HCT116 (cell line): ENCODE data around the gene HLA-DRB5. TPM values are rescaled to one million over a fixed set of nuclear protein-coding genes. Genes with fewer than 3 reads are reported as not detected.

ENCODE experiments used
- ATAC-seq: fragments of 200-7000 bp; cut with Tn5 transposase; 2 replicates; pipeline ENCODE4 v1.9.1; 2020; ENCODE audit warnings: mild to moderate bottlenecking, moderate library complexity
- BruUV-seq: library from RNA; stranded (reverse); fragments of 400-500 nt; replicated peaks from 2 replicates; lab custom pipeline; 2021; lab: Mats Ljungman, UMichigan
- CTCF ChIA-PET: fragments of 300-600 bp; sonication (Branson Sonifier 250); formaldehyde crosslinking; loops from one replicate; lab custom pipeline; 2021; ENCODE audit warnings: antibody characterized with exemption; lab: Charles Lee
- POLR2A ChIA-PET: fragments of 300-600, 350-600 bp; sonication (Branson Sonifier 250); formaldehyde crosslinking; loops from one replicate; lab custom pipeline; 2021; ENCODE audit warnings: antibody characterized with exemption; lab: Charles Lee
- RAD21 ChIA-PET, 2 experiments: fragments of 300-600 bp; sonication (Branson Sonifier 250); formaldehyde crosslinking; loops; one replicate each; lab custom pipeline; 2023; ENCODE audit warnings: low total read pairs in 2 of 2; ENCODE audit not compliant: uncharacterized antibody in 2 of 2, unreplicated experiment in 2 of 2, low non-redundant PET in 1 of 2; lab: Charles Lee
- DNase-seq: peaks from one replicate; pipeline ENCODE4 v3.0.0-alpha.2; 2010; ENCODE audit warnings: low read depth, low spot score
- H2AFZ ChIP-seq: fragments of 200-600 bp; shearing (Covaris generic), sonication (generic); 2 replicates; pipeline ENCODE4 v1.6.1; 2017; ENCODE audit warnings: low read depth, mixed run types, mixed read lengths, antibody characterized with exemption, low read length; ENCODE audit not compliant: poor library complexity, severe bottlenecking
- H3K27ac ChIP-seq: 2 replicates; pipeline ENCODE4 v1.5.1; 2012; ENCODE audit warnings: low read depth, low read length
- H3K27me3 ChIP-seq: fragments of 200-600 bp; sonication (generic); 2 replicates; pipeline ENCODE4 v1.6.1; 2016; ENCODE audit warnings: mixed run types, low read length, mixed read lengths; ENCODE audit not compliant: insufficient read depth
- H3K36me3 ChIP-seq, 2 experiments: fragments of 200-500 bp in 1 of 2; fragments of 200-600 bp in 1 of 2; sonication (Bioruptor generic) in 1 of 2; sonication (generic) in 1 of 2; 2 replicates each; pipeline versions ENCODE4 v1.5.1 to v1.6.1; 2014 to 2016; ENCODE audit warnings: low read length in 2 of 2, inconsistent platforms in 1 of 2, mixed read lengths in 1 of 2, mixed run types in 1 of 2; ENCODE audit not compliant: insufficient read depth in 2 of 2, control insufficient read depth in 1 of 2
- H3K4me1 ChIP-seq, 2 experiments: fragments of 200-600 bp in 1 of 2; sonication (generic) in 1 of 2; 2 replicates each; pipeline versions ENCODE4 v1.5.1 to v1.6.1; 2012 to 2017; ENCODE audit warnings: low read length in 2 of 2, inconsistent platforms in 1 of 2, mild to moderate bottlenecking in 1 of 2, mixed read lengths in 1 of 2, mixed run types in 1 of 2, moderate library complexity in 1 of 2; ENCODE audit not compliant: insufficient read depth in 2 of 2, control insufficient read depth in 1 of 2
- H3K4me2 ChIP-seq: fragments of 200-600 bp; sonication (generic); 2 replicates; pipeline ENCODE4 v1.6.1; 2017; ENCODE audit warnings: mixed run types, low read length, mixed read lengths
- H3K4me3 ChIP-seq, 2 experiments: fragments of 200-600 bp in 1 of 2; sonication (generic) in 1 of 2; replicated peaks in 1 of 2; 2 replicates each; pipeline ENCODE4 v1.5.1; 2011 to 2016; ENCODE audit warnings: low read length in 2 of 2, control low read depth in 1 of 2, low read depth in 1 of 2, mild to moderate bottlenecking in 1 of 2, mixed read lengths in 1 of 2, mixed run types in 1 of 2
- H3K79me2 ChIP-seq: fragments of 200-600 bp; sonication (generic); 2 replicates; pipeline ENCODE4 v1.6.1; 2017; ENCODE audit warnings: mild to moderate bottlenecking, mixed run types, low read length, moderate library complexity, mixed read lengths; ENCODE audit not compliant: insufficient read depth
- H3K9ac ChIP-seq: fragments of 200-600 bp; sonication (generic); 2 replicates; pipeline ENCODE4 v1.6.1; 2016; ENCODE audit warnings: low read length, mixed read lengths
- H3K9me2 ChIP-seq: fragments of 200-600 bp; sonication (generic), shearing (Covaris generic); 2 replicates; pipeline ENCODE4 v1.6.1; 2017; ENCODE audit warnings: mixed run types, mild to moderate bottlenecking, moderate library complexity; ENCODE audit not compliant: insufficient read depth
- H3K9me3 ChIP-seq, 2 experiments: fragments of 200-500 bp in 1 of 2; fragments of 200-600 bp in 1 of 2; sonication (Bioruptor generic) in 1 of 2; sonication (generic) in 1 of 2; 2 replicates each; pipeline ENCODE4 v1.6.1; 2014 to 2017; ENCODE audit warnings: low read length in 2 of 2, mixed read lengths in 2 of 2, inconsistent platforms in 1 of 2, low read depth in 1 of 2, mild to moderate bottlenecking in 1 of 2, mixed run types in 1 of 2, moderate library complexity in 1 of 2; ENCODE audit not compliant: control insufficient read depth in 1 of 2, insufficient read depth in 1 of 2
- H4K20me1 ChIP-seq: fragments of 200-600 bp; sonication (generic), shearing (Covaris generic); 2 replicates; pipeline ENCODE4 v1.6.1; 2017; ENCODE audit warnings: mixed run types, mild to moderate bottlenecking, moderate library complexity; ENCODE audit not compliant: insufficient read depth
- CTCF ChIP-seq, 3 experiments: fragments of 200-600 bp in 1 of 3; sonication (generic) in 1 of 3; IDR thresholded peaks in 2 of 3; conservative IDR thresholded peaks in 1 of 3; 2 replicates each; pipeline ENCODE4 v1.5.1; 2012 to 2017; ENCODE audit warnings: low read depth in 2 of 3, low read length in 2 of 3, antibody characterized with exemption in 1 of 3, borderline replicate concordance in 1 of 3, control low read depth in 1 of 3, mild to moderate bottlenecking in 1 of 3, mixed read lengths in 1 of 3, mixed run types in 1 of 3, moderate library complexity in 1 of 3; ENCODE audit not compliant: insufficient read depth in 1 of 3
- RAD21 ChIP-seq: IDR thresholded peaks from 2 replicates; pipeline ENCODE4 v1.6.1; 2012; ENCODE audit warnings: low read depth, mild to moderate bottlenecking
- YY1 ChIP-seq: IDR thresholded peaks from 2 replicates; pipeline ENCODE4 v1.6.1; 2011; ENCODE audit warnings: low read length, low read depth, moderate library complexity, mild to moderate bottlenecking; ENCODE audit not compliant: insufficient replicate concordance; ENCODE audit errors: extremely low read depth
- intact Hi-C: fragments of 100-400 bp; cut with micrococcal nuclease; formaldehyde crosslinking; loops from 2 replicates; pipeline ENCODE4 v1.10.0; 2022
- total RNA-seq: library from RNA; stranded (reverse); gene quantifications from one replicate; pipeline ENCODE4 v1.2.1, GENCODE V29; 2021; ENCODE audit not compliant: unreplicated experiment

The HLA-DRB5 gene
- total RNA-seq, 1 experiment from 2014 or later, result not detected

- Histone ChIP-seq H3K9me3 (no peaks in the 10 kb centered on the region), H3K4me3 (no peak overlapping the region), H2AFZ (no peak overlapping the region), H3K36me3 (no peaks in the 10 kb centered on the region), H3K4me1 (no peaks in the 10 kb centered on the region), H3K9me2 (no peaks in the 10 kb centered on the region), H3K27me3 (no peaks in the 10 kb centered on the region), H3K4me2 (no peak overlapping the region), H3K27ac (no peak overlapping the region)
- CTCF ChIA-PET, result interaction anchor here (1.3 to 1.4 kb wide), 2 partner anchors 26 to 36 kb away, joined by 3 to 14 read pairs; no protein-coding TSS in a partner anchor
- DNase-seq (no peak), ATAC-seq (no peak)
- POLR2A ChIA-PET, result interaction anchor here (1.1 kb wide), 1 partner anchor 36 kb away, joined by 10 read pairs; no protein-coding TSS in a partner anchor
- RAD21 ChIA-PET, result no interaction called here
- no peak for TF ChIP-seq RAD21
- peak in 1 of 3 experiments; percentile 7; a peak in 1 of 6 replicates for TF ChIP-seq CTCF (IDR thresholded peaks at IDR 0.05 in 2 of 3, conservative IDR thresholded peaks at IDR 0.05 in 1 of 3; ENCODE audit: borderline replicate concordance in 1 of 3, insufficient read depth in 1 of 3, low read depth in 2 of 3, low read length in 2 of 3)
- TF ChIP-seq YY1, result no peak
- TF ChIP-seq, all 23 proteins: peak for 1
- no TSS peak for BruUV-seq
- H4K20me1 ChIP-seq, result no peaks in the 10 kb centered on the region
- no peaks in the 10 kb centered on the region for H3K79me2 ChIP-seq
- H3K9ac ChIP-seq, result no peak overlapping the region
- intact Hi-C loops, result no loop called here
These were observed 28.5 kb upstream of the HLA-DRB5 start for GRCh38 chr6:32558426-32559057.
